ENCODE data around the gene HAGHL. TPM values are rescaled to one million over a fixed set of nuclear protein-coding genes. Genes with fewer than 3 reads are reported as not detected.
A peak's percentile ranks its signal among the peaks of the same experiment; 100 is the strongest.
"Not testable (repeated sequence)": the region's sequence is repeated elsewhere in the genome, so short reads cannot be mapped to it uniquely, and the experiment has no call there.

The HAGHL gene
- total RNA-seq, 1 experiment from 2014 or later = 25.3 TPM

GRCh38 chr16:770411-770810 is 43.5 kb downstream of the HAGHL start:
- DNase-seq (ENCODE audit: low spot score) = no peak

GRCh38 chr16:772959-773358 is 46.1 kb downstream of the HAGHL start:
- no peak for DNase-seq (ENCODE audit: low spot score)

GRCh38 chr16:774086-775001 is 47.4 kb downstream of the HAGHL start:
- DNase-seq (ENCODE audit: low spot score) = no peak

- no peak for DNase-seq (ENCODE audit: low spot score)
Observed at GRCh38 chr16:775236-775796, 48.4 kb downstream of the HAGHL start.

- not testable (repeated sequence) for DNase-seq (ENCODE audit: low spot score)
Observed at GRCh38 chr16:776298-776697, 49.4 kb downstream of the HAGHL start.

GRCh38 chr16:776824-777223 is 49.9 kb downstream of the HAGHL start:
- DNase-seq (ENCODE audit: low spot score) = no peak

- peak; percentile 49 for DNase-seq (ENCODE audit: low spot score)
Observed at GRCh38 chr16:777826-778225, 50.9 kb downstream of the HAGHL start.

GRCh38 chr16:778447-778846 is 51.5 kb downstream of the HAGHL start:
- no peak for DNase-seq (ENCODE audit: low spot score)

- DNase-seq (ENCODE audit: low spot score) = no peak
Observed at GRCh38 chr16:778909-779527, 52.1 kb downstream of the HAGHL start.

Other genes with a start within 250 kb of the HAGHL start
- gene CAPN15, start 199.4 kb upstream of the HAGHL start, total RNA-seq (2014; rRNA removed; shearing (Covaris generic)) = 53.5 and 60.0 TPM in 2 replicates
- gene PRR35, start 166.7 kb upstream of the HAGHL start, total RNA-seq (2014; rRNA removed; shearing (Covaris generic)) = not detected in 2 replicates
- 0.34 TPM in 1 of 2 replicates, not detected in the other for gene NHLRC4, start 160.1 kb upstream of the HAGHL start, total RNA-seq (2014; rRNA removed; shearing (Covaris generic))
- 76.5 and 77.1 TPM in 2 replicates for gene PIGQ, start 157.1 kb upstream of the HAGHL start, total RNA-seq (2014; rRNA removed; shearing (Covaris generic))
- gene RAB40C, start 137.0 kb upstream of the HAGHL start, total RNA-seq (2014; rRNA removed; shearing (Covaris generic)) = 16.8 and 20.2 TPM in 2 replicates
- 0.24 TPM in 1 of 2 replicates, not detected in the other for gene WFIKKN1, start 96.1 kb upstream of the HAGHL start, total RNA-seq (2014; rRNA removed; shearing (Covaris generic))
- gene METTL26, start 90.8 kb upstream of the HAGHL start, total RNA-seq (2014; rRNA removed; shearing (Covaris generic)) = 126 and 150 TPM in 2 replicates
- 27.8 and 36.1 TPM in 2 replicates for gene MCRIP2, start 85.3 kb upstream of the HAGHL start, total RNA-seq (2014; rRNA removed; shearing (Covaris generic))
- gene WDR90, start 77.7 kb upstream of the HAGHL start, total RNA-seq (2014; rRNA removed; shearing (Covaris generic)) = 17.1 and 28.7 TPM in 2 replicates
- 38.5 and 41.2 TPM in 2 replicates for gene RHOT2, start 59.0 kb upstream of the HAGHL start, total RNA-seq (2014; rRNA removed; shearing (Covaris generic))
- gene RHBDL1, start 51.4 kb upstream of the HAGHL start, total RNA-seq (2014; rRNA removed; shearing (Covaris generic)) = 2.2 and 2.8 TPM in 2 replicates
- 227 and 249 TPM in 2 replicates for gene STUB1, start 46.7 kb upstream of the HAGHL start, total RNA-seq (2014; rRNA removed; shearing (Covaris generic))
- 1.6 and 3.4 TPM in 2 replicates for gene JMJD8, start 42.8 kb upstream of the HAGHL start, total RNA-seq (2014; rRNA removed; shearing (Covaris generic))
- 2.9 and 3.1 TPM in 2 replicates for gene WDR24, start 36.7 kb upstream of the HAGHL start, total RNA-seq (2014; rRNA removed; shearing (Covaris generic))
- 9.9 and 10.0 TPM in 2 replicates for gene FBXL16, start 21.3 kb upstream of the HAGHL start, total RNA-seq (2014; rRNA removed; shearing (Covaris generic))
- 71.9 and 87.2 TPM in 2 replicates for gene METRN, start 12.0 kb upstream of the HAGHL start, total RNA-seq (2014; rRNA removed; shearing (Covaris generic))
- gene ANTKMT, start 6.0 kb upstream of the HAGHL start, total RNA-seq (2014; rRNA removed; shearing (Covaris generic)) = 83.8 and 94.2 TPM in 2 replicates
- gene CCDC78, start 663 bp upstream of the HAGHL start, total RNA-seq (2014; rRNA removed; shearing (Covaris generic)) = 2.1 and 4.0 TPM in 2 replicates
- gene CIAO3, start 13.9 kb downstream of the HAGHL start, total RNA-seq (2014; rRNA removed; shearing (Covaris generic)) = 45.1 and 47.5 TPM in 2 replicates
- 6.5 and 7.6 TPM in 2 replicates for gene MSLN, start 33.6 kb downstream of the HAGHL start, total RNA-seq (2014; rRNA removed; shearing (Covaris generic))
- 58.3 and 70.0 TPM in 2 replicates for gene RPUSD1, start 61.3 kb downstream of the HAGHL start, total RNA-seq (2014; rRNA removed; shearing (Covaris generic))
- gene CHTF18, start 61.5 kb downstream of the HAGHL start, total RNA-seq (2014; rRNA removed; shearing (Covaris generic)) = 36.9 and 44.2 TPM in 2 replicates
- not detected in 2 replicates for gene GNG13, start 73.6 kb downstream of the HAGHL start, total RNA-seq (2014; rRNA removed; shearing (Covaris generic))
- gene LMF1, start 243.9 kb downstream of the HAGHL start, total RNA-seq (2014; rRNA removed; shearing (Covaris generic)) = 14.1 and 25.1 TPM in 2 replicates

Measured in A172 (cell line).